Suppressor macrophage treated with lipopolysaccharide for 4 hours (primary cell): ENCODE measurements around the gene DCAF12.
"Not testable (repeated sequence)": the region's sequence is repeated elsewhere in the genome, so short reads cannot be mapped to it uniquely, and the experiment has no call there.

Source experiments
- DNase-seq: peaks from one replicate; pipeline ENCODE4 v3.0.0-alpha.2; 2020

Gene DCAF12

GRCh38 chr9:34126207-34127034 is at the start of gene DCAF12:
Gene DCAF12, minus strand, starts transcription at chr9:34126698. Its CDS starts 267 bp downstream, at chr9:34126431.
- peak; percentile 97 for DNase-seq

DNA sequence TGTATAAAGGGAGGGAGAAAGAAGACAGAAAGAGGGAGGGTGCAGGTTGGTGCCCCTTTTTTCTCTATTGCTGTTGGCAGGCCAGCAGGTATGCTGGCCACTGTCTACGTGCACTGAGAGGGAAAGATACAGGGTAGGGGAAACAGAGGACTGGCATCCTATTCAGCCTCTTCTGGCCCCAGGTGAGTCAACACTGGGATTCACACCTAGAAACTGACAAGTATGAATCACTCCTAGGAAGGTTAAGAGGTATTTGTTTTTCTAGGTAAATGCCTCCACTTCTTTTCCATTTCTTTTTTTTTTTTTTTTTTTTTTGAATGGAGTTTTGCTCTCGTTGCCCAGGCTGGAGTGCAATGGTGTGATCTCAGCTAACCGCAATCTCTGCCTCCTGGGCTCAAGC is 49.6 kb upstream of the DCAF12 start:
- DNase-seq: no peak

- peak; percentile 84 for DNase-seq
Measured at GRCh38 chr9:34171753-34172535, 45.4 kb upstream of the DCAF12 start.

- DNase-seq: no peak
Measured at GRCh38 chr9:34170237-34170991, 43.9 kb upstream of the DCAF12 start.

- no peak for DNase-seq
Measured at GRCh38 chr9:34169125-34169524, 42.6 kb upstream of the DCAF12 start.

- DNase-seq: no peak
Measured at GRCh38 chr9:34163434-34163833, 36.9 kb upstream of the DCAF12 start.

GRCh38 chr9:34158362-34158869 is 31.9 kb upstream of the DCAF12 start:
- DNase-seq: peak; percentile 29

- no peak for DNase-seq
Measured at GRCh38 chr9:34157898-34158297, 31.4 kb upstream of the DCAF12 start.

DNA sequence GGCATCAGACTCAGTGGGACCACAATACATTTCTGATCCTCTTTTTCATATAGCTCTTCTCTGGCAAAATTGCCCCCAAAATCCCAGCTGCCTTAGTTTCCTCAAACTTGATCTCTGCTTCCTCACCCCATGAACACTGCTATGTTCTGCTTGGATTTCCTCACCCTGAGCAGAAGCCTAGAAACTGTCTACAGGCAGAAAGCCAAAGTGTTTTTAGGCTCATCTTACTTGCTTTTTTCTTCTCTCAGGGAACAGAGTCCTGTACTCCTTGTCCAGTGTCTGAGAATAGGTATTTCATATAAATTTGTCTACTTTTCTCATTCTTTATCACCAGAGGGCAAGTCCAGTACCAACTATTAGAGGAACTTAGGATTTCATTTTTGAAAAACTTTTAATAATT is 30.8 kb upstream of the DCAF12 start:
- DNase-seq: no peak

DNA sequence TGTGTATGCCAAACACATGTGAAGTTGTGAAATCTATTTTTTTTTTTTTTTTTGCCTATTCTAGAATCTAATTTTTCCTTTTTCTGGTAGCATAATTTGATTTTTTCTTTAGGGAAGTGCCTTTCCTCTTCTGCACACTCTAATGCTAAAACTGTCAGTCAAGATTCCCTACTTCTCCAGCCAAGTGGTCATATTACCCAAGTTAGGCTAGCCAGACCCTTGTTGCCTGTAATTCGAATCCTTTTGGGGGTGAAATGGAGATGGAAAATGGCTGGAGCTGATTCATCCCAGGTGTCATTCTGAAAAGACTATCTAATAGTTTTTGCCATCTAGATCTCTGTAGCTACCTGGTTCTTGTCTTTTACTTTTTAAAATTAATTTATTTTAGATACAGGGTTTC is 27.6 kb upstream of the DCAF12 start:
- no peak for DNase-seq

DNA sequence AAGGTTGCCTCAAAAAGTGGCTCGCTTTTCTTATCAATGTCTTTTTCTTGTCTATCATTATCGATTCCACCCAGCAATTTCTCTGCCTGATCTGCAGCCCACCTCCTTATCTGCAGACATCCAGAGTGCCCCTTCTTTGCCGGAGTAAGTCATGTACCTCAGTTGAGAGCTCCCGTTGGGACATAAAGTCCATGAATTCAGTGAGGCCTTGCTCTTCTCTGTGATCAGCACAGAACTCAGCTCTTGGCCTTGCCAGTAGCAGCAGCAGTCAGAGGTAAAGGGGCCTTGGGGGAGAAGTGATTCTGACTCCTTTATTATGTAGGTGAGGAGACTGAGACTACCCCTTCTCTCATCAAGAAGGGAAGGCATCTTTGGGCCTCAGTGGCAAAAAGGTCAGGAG is 24.9 kb upstream of the DCAF12 start:
- no peak for DNase-seq

DNA sequence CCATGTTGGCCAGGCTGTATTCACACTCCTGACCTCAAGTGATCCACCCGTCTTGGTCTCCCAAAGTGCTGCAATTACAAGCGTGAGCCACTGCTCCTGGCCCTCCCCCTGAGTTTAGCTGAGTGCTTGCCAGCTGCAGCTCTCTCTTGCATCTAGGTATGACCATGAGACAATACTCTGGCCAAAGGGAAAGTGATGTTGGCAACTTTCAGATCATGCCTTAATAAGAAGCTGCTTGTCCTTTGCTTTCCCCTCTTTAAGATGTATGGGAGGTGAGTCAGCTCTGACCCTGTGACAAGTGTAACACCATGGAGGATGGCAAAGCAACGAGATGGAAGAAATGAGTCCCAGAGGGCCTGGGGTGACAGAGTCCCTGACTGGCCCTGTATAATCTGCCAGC is 18.7 kb upstream of the DCAF12 start:
- no peak for DNase-seq

DNA sequence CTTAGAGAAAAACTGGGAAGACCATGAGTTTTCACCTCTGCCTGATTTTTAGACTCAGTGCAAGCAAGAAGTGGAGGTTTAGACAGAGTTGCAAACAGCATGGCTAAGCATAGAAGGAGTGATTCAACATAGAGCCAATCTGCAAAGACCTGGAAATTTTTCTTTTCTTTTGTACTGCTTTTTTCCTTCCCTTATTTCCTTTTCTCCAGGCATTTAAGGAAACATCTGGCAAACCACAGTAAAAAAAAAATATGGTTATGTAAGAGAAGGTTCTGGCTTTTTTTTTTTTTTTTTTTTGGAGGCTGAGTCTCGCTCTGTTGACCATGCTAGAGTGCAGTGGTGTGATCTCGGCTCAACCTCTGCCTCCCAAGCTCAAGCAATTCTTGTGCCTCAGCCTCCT is 16.6 kb upstream of the DCAF12 start:
- DNase-seq: no peak

DNA sequence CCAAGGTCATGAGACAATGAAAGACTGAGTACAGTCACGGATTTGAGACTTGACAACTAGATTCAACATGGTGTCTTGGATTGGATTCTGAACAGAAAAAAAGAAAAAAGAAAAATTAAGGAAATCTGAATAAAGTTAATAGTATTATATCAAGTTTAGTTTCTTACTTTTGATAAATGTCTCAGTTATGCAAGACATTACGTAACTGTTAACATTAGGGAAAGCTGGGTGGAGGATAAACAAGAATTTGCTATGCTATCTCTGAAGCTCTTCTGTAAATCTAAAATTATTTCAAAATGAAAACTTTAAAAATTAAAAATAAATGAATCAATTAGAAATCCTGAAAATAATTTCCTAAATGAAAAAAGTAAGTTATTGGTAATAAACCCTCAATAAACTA is 14.4 kb upstream of the DCAF12 start:
- DNase-seq: no peak

GRCh38 chr9:34139477-34140146 is 13.1 kb upstream of the DCAF12 start:
- no peak for DNase-seq

DNA sequence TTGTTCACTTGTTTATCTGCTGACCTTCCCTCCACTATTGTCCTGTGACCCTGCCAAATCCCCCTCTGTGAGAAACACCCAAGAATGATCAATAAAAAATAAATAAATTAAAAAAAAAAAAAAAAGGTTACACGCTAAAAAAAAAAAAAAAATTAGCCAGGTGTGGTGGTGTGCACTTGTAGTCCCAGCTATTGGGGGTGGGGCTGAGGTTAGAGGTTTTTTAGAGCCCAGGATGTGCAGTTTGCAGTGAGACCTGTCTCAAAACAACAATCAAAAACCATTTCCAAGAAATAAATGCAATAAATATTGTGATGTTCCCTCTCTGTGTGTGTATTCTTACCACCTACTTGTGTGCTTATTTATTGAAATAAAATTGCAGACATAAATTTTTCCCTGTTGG is 12.1 kb upstream of the DCAF12 start:
- DNase-seq: not testable (repeated sequence)

DNA sequence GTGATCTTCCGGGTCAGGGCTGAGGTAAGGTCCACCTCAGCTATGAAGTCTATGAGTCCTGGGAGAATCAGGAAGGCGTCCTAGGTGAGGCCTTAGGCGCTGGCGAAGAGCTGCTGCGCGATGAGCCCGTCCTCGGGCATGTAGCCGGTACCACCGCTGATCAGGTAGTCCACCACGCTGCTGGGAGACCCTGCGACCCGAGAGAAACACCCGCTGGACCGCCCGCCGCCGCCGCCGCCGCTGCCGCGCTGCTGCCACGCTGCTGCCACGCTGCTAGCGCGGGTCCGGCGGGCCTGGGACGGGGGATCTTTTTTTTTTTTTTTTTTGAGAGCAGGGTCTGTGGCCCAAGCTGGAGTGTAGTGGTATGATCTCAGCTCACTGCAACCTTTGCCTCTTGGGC is 8.0 kb upstream of the DCAF12 start:
- no peak for DNase-seq

- DNase-seq: no peak
Measured at GRCh38 chr9:34133436-34133949, 7.0 kb upstream of the DCAF12 start.

GRCh38 chr9:34131571-34131970 is 5.1 kb upstream of the DCAF12 start:
- DNase-seq: no peak

DNA sequence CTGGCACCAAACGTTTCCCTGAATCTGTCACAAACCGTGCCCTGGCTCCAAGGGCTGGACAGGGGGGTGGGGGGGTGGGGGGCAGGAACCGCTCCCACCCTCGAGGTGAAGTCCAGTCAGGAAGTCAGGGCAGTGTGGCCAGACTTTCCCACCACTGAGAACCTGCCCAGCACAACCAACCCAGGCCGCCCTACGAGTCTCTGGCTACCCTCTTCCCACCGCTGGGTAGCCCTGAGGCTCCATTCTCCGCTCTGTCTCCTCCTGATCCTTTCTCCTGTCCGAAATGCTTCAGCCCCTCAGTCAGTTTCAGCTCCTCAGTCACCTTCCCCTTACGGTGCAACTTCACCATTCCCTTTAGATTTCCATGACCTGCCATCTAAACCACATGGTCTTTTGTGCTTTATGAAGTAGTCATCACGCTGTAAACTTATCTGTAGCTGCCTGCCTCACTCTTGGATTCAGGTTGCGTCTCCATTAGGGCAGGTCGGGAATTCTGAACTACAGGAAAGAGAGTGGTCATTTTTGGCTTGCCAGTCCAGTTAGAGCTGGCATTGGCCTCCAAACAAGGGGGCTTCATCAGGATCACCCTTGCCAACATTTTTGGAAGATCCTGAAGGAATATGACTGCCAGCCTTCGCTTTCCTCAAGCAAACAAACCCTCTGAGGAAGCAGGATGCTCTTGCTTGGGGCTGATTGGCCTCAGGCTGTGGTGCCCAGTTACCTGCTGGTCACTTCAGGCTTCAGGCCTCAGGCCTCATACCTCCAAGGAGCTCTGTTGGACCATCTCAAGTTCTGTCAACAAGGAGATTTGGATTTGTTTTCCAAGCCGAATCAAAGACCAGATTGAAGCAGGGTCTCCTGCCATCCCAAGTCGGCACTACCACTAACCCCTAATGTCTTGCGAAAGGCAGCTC is 794 bp upstream of the DCAF12 start:
- DNase-seq: no peak

DNA sequence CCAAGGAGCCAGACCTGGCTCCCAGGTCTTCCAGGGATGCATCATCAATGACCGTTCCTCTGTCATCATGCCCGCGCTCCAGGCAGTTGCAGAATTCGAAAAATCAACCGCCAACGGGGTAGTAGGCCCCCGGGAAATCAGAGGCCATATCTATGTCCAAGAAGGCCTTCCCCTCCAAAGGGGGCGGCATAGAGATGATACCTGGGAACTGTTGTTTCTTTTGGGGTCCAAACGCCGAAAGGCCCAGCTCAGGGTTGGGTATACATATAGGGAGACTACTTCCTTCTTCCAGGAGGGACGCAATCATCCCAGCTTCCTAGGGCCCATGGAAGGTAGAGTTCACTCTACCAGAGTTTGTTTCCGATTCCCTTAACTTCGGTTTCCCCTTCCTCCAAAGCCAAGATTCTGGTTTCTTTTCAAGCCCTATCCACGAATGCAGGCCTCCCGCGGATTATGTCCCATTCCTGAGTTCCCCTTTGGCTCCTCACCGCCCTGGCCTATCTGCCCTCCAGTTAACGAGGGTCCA is 754 bp downstream of the DCAF12 start:
- peak; percentile 29 for DNase-seq
